LNCAP (cell line): ENCODE results near the gene PPP4R4.

Experiments
- TF ChIP-seq, protein P1 (sequence below): fragments of 450-650 bp; IDR thresholded peaks from 2 replicates; pipeline ENCODE4 v1.5.1; 2017; ENCODE audit warnings: mild to moderate bottlenecking

Gene PPP4R4

GRCh38 chr14:94312481-94313246 lies 138.5 kb downstream of the PPP4R4 start:
- TF ChIP-seq, protein P1, sequence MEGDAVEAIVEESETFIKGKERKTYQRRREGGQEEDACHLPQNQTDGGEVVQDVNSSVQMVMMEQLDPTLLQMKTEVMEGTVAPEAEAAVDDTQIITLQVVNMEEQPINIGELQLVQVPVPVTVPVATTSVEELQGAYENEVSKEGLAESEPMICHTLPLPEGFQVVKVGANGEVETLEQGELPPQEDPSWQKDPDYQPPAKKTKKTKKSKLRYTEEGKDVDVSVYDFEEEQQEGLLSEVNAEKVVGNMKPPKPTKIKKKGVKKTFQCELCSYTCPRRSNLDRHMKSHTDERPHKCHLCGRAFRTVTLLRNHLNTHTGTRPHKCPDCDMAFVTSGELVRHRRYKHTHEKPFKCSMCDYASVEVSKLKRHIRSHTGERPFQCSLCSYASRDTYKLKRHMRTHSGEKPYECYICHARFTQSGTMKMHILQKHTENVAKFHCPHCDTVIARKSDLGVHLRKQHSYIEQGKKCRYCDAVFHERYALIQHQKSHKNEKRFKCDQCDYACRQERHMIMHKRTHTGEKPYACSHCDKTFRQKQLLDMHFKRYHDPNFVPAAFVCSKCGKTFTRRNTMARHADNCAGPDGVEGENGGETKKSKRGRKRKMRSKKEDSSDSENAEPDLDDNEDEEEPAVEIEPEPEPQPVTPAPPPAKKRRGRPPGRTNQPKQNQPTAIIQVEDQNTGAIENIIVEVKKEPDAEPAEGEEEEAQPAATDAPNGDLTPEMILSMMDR = no peak

DNA sequence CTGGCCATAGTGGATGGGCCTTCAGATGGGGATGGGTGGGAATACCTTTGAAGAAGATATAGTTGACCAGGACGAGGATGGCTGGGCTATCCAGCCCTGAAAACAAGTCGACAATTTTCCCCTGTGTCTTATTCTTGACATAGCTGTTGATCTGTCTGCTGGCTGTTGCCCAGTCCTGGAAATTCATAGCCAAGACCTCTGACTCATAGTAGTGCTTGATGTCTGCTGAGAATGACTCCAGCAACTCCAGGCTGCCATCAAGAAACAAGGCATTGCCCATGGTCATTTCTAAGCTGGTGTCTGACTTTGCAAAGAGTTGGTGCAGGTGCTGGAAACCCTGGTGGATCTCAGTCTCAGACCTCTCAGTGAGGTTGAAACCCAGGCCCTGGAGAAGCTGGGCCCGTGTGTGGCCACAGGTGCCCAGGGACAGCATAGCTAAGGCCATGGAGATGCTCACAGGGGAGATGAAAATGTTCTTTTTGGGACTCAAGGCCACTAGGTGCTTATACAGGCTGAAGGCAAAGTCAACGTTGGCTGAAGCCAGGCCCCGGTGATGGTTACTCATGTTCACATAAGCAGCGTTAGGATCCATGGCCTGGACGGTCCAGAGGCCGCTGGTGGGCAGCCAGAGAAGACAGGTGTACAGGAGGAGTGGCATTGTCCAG lies 140.0 kb downstream of the PPP4R4 start:
- TF ChIP-seq, protein P1 = no peak

GRCh38 chr14:94314890-94315289 lies 140.8 kb downstream of the PPP4R4 start:
- TF ChIP-seq, protein P1 = no peak

- TF ChIP-seq, protein P1 = no peak
Measured at GRCh38 chr14:94316692-94317091, 142.6 kb downstream of the PPP4R4 start.

- TF ChIP-seq, protein P1 = no peak
Measured at GRCh38 chr14:94317259-94317658, 143.1 kb downstream of the PPP4R4 start.

GRCh38 chr14:94320243-94320642 lies 146.1 kb downstream of the PPP4R4 start:
- TF ChIP-seq, protein P1 = no peak

GRCh38 chr14:94321421-94322271 lies 147.5 kb downstream of the PPP4R4 start:
- TF ChIP-seq, protein P1 = no peak
